Measurements from ENCODE around the gene HLCS.
"Not testable (repeated sequence)": the region's sequence is repeated elsewhere in the genome, so short reads cannot be mapped to it uniquely, and the experiment has no call there.

HLCS gene

GRCh38 chr21:36966066-36966820 lies at the start of gene HLCS:
Gene HLCS, minus strand, starts transcription at chr21:36966669. Its CDS starts 31 bp downstream, at chr21:36966638.
- peak; percentile 82 for DNase-seq

- peak; percentile 84 for DNase-seq
Measured at GRCh38 chr21:37009740-37010341, 43.4 kb upstream of the HLCS start.

GRCh38 chr21:37008724-37009123 lies 42.3 kb upstream of the HLCS start:
- no peak for DNase-seq

- no peak for DNase-seq
Measured at GRCh38 chr21:37006486-37007291, 40.2 kb upstream of the HLCS start, which contains the start of gene RIPPLY3. Gene RIPPLY3, plus strand, starts transcription at chr21:37006702. Its CDS starts 71 bp downstream, at chr21:37006773.

- DNase-seq: no peak
Measured at GRCh38 chr21:37005548-37006485, 39.3 kb upstream of the HLCS start.

GRCh38 chr21:37003917-37004316 lies 37.4 kb upstream of the HLCS start:
- DNase-seq: not testable (repeated sequence)

GRCh38 chr21:37002851-37003250 lies 36.4 kb upstream of the HLCS start:
- not testable (repeated sequence) for DNase-seq

GRCh38 chr21:37001441-37001840 lies 35.0 kb upstream of the HLCS start:
- DNase-seq: no peak

- DNase-seq: no peak
Measured at GRCh38 chr21:37000381-37000780, 33.9 kb upstream of the HLCS start.

- no peak for DNase-seq
Measured at GRCh38 chr21:36999131-36999898, 32.8 kb upstream of the HLCS start.

GRCh38 chr21:36995285-36995684 lies 28.8 kb upstream of the HLCS start:
- not testable (repeated sequence) for DNase-seq

- peak; percentile 58 for DNase-seq
Measured at GRCh38 chr21:36994501-36995158, 28.2 kb upstream of the HLCS start.

- DNase-seq: no peak
Measured at GRCh38 chr21:36992671-36993070, 26.2 kb upstream of the HLCS start.

GRCh38 chr21:36990508-36991205 lies 24.2 kb upstream of the HLCS start:
- DNase-seq: no peak

- peak; percentile 95 for DNase-seq
Measured at GRCh38 chr21:36989699-36990507, 23.4 kb upstream of the HLCS start.

GRCh38 chr21:36989199-36989698 lies 22.8 kb upstream of the HLCS start:
- DNase-seq: not testable (repeated sequence)

- no peak for DNase-seq
Measured at GRCh38 chr21:36988536-36988935, 22.1 kb upstream of the HLCS start.

- DNase-seq: no peak
Measured at GRCh38 chr21:36987845-36988244, 21.4 kb upstream of the HLCS start.

Data from activated CD4-positive, alpha-beta T cell treated with anti-CD3 and anti-CD28 coated beads, Interleukin-10, Interleukin-2, amounts not matched to agents 100 ng/mL and 50 ng/mL, durations not matched to agents 16 hours and 8 hours (primary cell).